Fibroblast of skin of right biceps (primary cell): Measurements from ENCODE around the gene TP73.

Experiments used
- DNase-seq: peaks from one replicate; pipeline ENCODE4 v3.0.0-alpha.2; 2013

The TP73 gene

DNA sequence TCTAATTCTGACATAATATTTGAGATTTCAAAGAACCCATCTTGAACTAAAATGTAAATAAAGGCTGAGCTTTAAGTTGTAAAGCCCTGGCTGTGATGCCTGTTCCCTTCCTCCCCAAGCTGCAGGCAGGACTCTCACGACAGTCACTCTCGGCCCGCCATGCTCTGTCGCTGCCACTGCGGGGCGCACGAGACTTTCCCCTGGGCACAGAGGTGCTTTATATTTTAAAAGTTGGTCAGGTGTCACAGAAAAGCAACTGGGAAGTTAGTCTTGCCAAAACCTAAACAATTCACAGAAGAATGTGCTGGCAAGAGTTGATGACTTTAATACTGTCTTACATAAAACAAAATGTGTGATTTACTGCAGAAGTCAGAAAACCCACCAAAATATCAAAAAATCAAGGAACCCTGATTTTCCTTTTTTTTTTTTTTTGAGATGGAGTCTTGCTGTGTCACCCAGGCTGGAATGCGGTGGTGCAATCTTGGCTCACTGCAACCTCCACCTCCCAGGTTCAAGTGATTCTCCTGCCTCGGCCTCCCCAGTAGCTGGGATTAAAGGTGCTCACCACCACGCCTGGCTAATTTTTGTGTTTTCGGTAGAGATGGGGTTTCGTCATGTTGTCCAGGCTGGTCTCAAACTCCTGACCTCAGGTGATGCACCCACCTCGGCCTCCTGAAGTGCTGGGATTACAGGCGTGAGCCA is 133.3 kb downstream of the TP73 start:
- DNase-seq: no peak
